Rectal smooth muscle tissue (tissue), 1 donor: ENCODE results near the gene KRTAP10-11.
"Not testable (repeated sequence)": the region's sequence is repeated elsewhere in the genome, so short reads cannot be mapped to it uniquely, and the experiment has no call there.

Experiments used
- H3K27ac ChIP-seq: one replicate; pipeline ENCODE4 v1.7.0; 2013; ENCODE audit warnings: low read depth, low read length, inconsistent platforms
- H3K27me3 ChIP-seq: one replicate; pipeline ENCODE4 v1.7.0; 2013; ENCODE audit warnings: low read length; ENCODE audit not compliant: control insufficient read depth, insufficient read depth
- H3K36me3 ChIP-seq: one replicate; pipeline ENCODE4 v1.7.0; 2013; ENCODE audit warnings: low read length; ENCODE audit not compliant: control insufficient read depth, insufficient read depth
- H3K4me1 ChIP-seq: one replicate; pipeline ENCODE4 v1.7.0; 2013; ENCODE audit warnings: low read length; ENCODE audit not compliant: control insufficient read depth, insufficient read depth
- H3K4me3 ChIP-seq: one replicate; pipeline ENCODE4 v1.7.0; 2013; ENCODE audit warnings: low read length
- H3K9ac ChIP-seq: one replicate; pipeline ENCODE4 v1.7.0; 2013; ENCODE audit warnings: low read length

KRTAP10-11 gene

DNA sequence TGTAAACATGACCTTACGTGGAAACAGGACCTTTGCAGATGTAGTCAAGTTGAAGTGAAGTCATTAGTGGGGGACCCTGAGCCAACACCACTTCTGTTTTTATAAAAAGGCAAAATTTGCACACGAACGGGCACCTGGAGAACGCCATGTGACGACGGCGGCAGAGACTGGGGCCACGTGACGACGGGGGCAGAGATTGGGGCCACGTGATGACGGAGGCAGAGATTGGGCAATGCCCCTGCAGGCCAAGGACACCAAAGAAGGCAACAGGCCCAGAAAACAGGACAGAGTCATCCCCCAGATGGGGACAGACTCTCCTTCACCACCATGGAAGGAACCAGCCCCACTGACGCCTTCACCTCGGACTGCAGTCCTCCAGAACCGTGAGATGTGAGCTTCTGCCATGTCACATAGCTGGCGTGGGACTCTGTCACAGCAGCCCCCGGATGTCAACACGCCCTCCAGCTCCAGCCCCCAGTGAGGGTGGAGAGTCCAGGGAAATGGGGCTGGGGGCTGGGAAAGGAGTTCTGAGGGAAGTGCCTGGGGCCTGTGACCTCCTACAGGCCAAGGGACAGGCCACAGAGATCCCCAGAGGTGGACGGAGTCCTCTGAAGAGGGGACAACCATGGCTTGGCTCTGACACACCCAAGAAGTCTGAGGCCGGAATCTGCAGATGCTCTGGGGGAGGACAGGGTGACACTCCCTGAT, 4.2 kb downstream of the KRTAP10-11 start:
- Histone ChIP-seq H3K27ac (no peak overlapping the region), H3K4me3 (no peak overlapping the region), H3K4me1 (no peaks in the 10 kb centered on the region), H3K27me3 (no peaks in the 10 kb centered on the region), H3K36me3 (no peaks in the 10 kb centered on the region), H3K9ac (no peak overlapping the region)

DNA sequence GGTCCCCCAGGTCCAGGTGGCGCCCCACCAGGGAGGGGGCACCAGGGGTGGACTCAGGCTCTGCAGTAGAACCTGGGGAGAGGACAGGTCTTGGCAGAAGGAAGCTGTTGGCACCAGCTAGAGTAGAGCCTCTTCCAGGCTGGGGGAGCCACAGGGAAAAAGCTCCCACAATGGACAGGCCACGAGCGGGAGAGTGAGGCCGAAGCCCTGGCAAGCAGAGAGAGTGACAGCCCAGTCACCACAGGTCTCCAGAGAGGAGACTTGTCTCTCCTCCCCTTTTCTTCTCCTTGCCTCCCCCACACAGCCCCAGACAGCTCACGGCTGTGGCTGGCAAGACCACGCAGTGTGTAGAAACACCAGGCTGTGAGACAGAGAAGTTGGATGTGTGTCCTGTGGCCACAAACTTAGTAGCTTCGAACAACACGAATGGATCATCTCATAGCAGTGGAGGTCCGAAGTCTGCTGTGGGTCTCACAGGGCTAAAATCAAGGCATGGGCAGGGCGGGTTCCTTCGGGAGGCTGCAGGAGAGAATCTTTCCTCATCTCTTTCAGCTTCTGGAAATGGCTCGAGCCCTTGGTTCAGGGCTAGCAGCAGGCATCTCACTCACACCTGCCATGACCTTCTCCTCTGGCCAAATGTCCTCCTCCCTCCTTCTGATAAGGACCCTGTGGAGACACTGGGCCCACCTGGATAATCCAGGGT, 4.9 kb downstream of the KRTAP10-11 start:
- Histone ChIP-seq H3K4me3 (no peak overlapping the region), H3K4me1 (no peaks in the 10 kb centered on the region), H3K27ac (no peak overlapping the region), H3K9ac (no peak overlapping the region), H3K36me3 (no peaks in the 10 kb centered on the region), H3K27me3 (no peaks in the 10 kb centered on the region)

DNA sequence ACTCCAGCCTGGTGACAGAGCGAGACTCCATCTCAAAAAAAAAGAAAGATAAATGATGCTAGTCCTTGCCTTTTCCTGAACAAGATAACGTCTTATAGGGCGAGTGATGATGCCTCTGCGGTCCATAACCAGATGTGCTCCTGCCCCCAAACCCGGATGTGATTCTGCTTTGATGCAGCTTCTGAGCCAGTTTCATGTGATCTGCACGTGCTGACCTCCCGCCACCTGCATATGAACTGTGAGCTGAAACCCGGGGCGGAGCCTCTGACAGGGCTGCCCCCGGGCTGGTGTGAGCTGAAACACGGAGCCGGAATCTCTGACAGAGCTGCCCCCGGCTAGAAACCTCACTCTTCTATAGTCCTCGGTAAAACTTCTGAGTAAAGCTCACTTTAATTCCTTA, 6.9 kb downstream of the KRTAP10-11 start:
- no peak overlapping the region for H3K27ac ChIP-seq
- H3K27me3 ChIP-seq = peaks cover 4% of the 10 kb centered on the region
- H3K4me3 ChIP-seq = no peak overlapping the region
- H3K9ac ChIP-seq = no peak overlapping the region
- H3K36me3 ChIP-seq = no peaks in the 10 kb centered on the region
- no peaks in the 10 kb centered on the region for H3K4me1 ChIP-seq

DNA sequence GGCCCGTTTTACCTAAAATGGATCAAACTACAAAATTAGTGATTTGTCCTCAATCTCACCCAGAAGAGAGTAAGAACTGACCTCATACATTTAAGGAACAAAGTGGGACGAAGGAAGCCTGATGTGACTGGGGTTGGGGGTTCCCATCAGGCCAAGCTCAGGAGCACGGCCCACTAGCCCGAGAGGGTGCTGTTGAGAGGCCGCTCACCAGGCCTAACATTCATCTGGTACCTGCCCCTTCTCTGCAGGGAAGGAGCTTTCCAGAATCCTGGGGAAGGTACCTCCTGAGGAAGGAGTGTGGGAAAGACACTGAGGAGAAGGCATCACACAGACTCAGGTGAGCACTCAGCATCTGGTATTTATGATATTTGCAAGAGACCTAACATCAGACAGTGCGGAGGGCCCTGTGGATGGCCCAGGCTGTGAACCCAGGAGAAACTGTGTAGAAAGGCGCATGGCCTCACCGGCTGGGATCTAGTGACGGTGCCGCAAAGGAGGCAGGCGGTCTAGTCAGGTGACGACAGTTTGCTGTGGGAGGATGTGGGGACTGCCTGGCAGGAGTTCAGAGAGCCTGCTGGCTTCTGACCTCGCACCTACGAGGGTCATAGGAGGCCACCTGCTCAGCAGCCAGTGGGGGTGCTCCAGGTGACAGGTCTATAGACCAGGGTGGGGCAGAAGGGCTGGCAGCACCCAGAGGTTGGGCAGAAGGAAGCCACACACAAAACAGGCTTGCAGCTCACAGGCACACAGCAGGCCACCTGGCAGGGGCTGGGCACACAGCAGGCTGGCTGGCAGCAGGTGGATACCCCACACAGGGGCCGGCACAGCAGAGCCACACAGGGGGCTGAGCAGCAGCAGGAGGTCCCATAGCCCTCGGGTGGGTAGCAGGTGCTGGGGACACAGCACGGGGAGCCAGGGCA, 7.7 kb downstream of the KRTAP10-11 start:
- no peak overlapping the region for H3K4me3 ChIP-seq
- no peaks in the 10 kb centered on the region for H3K36me3 ChIP-seq
- H3K9ac ChIP-seq = no peak overlapping the region
- H3K4me1 ChIP-seq = no peaks in the 10 kb centered on the region
- peaks cover 4% of the 10 kb centered on the region for H3K27me3 ChIP-seq
- H3K27ac ChIP-seq = no peak overlapping the region

DNA sequence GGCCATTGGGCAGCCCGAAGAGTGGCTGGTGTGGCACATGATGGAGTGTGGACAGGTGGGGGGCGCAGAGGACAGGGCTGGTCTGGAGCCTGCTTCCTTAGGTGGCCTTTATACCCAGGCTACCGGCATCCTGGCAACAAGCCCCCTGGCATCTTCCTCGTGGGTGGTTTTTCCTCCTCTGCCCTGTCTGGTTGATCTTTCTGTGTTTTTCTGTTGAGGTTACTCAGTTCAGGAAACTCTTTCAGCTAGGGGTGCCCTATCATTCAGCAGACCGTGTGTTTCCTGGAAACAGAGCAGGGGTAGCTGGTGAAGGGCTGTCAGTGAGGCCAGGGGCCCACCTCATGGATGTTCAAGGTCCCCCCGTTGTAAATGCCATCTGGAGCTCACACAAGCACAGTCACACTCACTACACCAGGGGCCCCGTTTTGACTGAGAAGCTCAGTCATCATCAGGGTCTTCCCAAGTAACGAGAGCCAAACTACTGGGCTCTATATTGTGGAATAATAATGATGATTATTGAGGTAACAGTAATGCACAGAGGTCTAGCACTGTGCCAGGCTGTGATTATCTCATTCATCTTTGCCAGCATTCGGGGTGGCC, 8.5 kb downstream of the KRTAP10-11 start, which contains the start of gene KRTAP12-4:
Gene KRTAP12-4 (minus strand): TSS at position 84 of the 600 bp plus-strand sequence. CDS start 45 bp downstream, at position 39.
- Histone ChIP-seq H3K9ac (no peak within 1 kb of the TSS), H3K27ac (no peak within 1 kb of the TSS), H3K36me3 (no peaks in the 10 kb centered on the region), H3K4me1 (no peaks in the 10 kb centered on the region), H3K4me3 (no peak within 1 kb of the TSS), H3K27me3 (peaks cover 4% of the 10 kb centered on the region)

DNA sequence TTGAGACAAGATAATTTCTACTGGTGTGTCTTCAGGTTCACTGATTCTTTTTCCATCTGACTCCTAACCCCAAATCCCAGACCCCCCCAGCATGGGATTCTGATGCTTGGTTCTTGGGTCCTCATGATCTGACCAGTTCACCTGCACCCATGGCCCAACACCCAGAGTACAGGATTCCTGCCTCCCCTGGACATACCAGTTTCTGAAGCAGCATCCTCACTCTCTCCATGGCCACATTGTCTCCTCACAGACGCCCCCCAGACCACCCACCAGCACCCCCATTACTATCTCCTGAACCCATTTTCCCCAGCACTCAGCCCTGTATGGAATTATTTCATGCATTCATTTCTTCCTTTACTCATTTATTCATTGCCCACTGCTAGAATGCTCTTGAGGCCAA, 10.7 kb downstream of the KRTAP10-11 start:
- H3K4me3 ChIP-seq = no peak overlapping the region
- no peaks in the 10 kb centered on the region for H3K4me1 ChIP-seq
- no peaks in the 10 kb centered on the region for H3K36me3 ChIP-seq
- no peak overlapping the region for H3K27ac ChIP-seq
- H3K9ac ChIP-seq = no peak overlapping the region
- H3K27me3 ChIP-seq = peaks cover 4% of the 10 kb centered on the region

DNA sequence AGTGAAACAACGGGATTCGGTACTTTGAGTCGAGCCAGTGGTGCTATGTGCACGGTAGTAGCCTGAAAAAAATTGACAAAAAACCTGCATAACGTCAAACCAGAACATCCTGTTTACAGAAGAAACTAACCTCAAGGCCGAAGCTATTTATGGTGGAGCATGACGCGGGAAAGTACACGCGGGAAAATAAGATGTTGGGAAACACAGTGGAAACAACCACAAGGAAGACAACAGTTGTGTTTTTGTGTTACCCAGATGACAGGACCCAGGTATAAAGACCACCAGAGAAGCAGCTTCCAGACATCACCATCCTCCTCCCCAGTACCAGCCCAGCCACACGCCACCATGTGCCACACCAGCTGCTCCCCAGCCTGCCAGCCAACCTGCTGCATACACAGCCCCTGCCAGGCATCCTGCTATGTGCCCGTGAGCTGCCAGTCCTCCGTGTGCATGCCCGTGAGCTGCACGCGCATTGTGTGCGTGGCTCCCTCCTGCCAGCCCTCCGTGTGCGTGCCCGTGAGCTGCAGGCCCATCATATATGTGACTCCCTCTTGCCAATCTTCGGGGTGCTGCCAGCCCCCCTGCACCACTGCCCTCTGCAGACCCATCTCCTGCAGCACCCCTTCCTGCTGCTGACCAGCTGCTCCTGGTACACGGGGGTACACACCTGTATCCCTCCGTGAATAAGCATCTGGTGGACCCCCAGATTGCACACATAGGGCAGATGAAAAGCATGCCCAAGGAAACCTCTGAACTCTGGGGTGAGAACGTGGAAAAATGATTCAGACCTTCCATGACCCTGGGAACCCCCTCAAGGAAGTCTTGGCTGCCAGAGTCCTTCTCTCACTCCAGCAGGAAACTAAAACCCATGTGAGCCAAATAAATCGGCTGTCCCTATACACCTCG, 11.7 kb downstream of the KRTAP10-11 start, which contains the start of gene KRTAP12-3:
Gene KRTAP12-3 (plus strand): TSS at position 298 of the 906 bp plus-strand sequence. CDS start 48 bp downstream, at position 346.
- H3K4me1 ChIP-seq = no peaks in the 10 kb centered on the region
- H3K27ac ChIP-seq = no peak within 1 kb of the TSS
- no peaks in the 10 kb centered on the region for H3K36me3 ChIP-seq
- H3K27me3 ChIP-seq = peaks cover 4% of the 10 kb centered on the region
- no peak within 1 kb of the TSS for H3K4me3 ChIP-seq
- H3K9ac ChIP-seq = no peak within 1 kb of the TSS

DNA sequence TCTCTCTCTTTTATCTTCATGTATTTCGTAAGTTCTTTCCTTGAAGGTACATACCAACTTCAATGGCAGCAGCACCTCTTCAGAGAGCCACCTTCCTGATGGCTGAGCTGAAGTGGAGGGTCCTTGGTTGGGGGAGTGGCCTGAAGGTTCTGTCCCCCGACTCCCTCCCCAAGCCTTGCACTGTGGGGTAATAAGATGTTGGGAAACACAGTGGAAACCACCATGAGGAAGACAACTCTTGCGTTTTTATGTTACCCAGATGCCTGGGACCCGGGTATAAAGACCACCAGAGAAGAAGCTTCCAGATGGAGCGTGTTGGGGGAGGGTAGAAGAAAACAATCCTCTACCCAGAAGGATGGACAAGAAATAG, 12.3 kb downstream of the KRTAP10-11 start:
- H3K27ac ChIP-seq = no peak overlapping the region
- H3K36me3 ChIP-seq = no peaks in the 10 kb centered on the region
- H3K27me3 ChIP-seq = peaks cover 4% of the 10 kb centered on the region

DNA sequence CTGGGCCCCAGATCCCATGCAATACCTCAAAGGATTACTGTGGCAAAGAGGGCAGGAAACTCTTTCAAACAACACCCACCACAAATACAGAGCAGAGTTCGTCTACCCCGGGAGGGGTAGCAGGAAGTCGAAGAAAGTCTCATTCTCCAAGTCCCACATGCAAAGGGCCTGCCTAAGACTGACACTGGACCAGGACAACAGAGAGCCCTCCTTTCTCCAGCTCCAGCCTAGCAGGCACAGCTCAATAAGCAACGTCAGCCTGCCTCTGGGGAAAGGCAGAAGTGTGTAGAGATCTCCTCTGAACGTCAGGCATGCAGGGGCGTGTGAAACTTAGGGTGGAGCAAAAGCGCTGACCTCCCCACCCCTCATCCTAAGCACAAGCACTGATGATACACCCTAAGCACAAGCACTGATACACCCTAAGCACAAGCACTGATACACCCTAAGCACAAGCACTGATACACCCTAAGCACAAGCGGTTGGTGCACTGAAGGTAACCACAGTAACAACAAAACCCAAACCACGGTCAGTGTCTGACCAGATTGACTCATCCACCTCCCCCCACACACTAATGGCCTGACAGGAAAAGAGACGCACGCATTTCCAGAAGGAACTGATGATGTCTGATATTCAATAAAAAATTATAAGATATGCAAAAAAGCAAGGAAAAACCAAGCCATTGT, 12.8 kb downstream of the KRTAP10-11 start:
- Histone ChIP-seq H3K27ac (no peak overlapping the region), H3K27me3 (peaks cover 4% of the 10 kb centered on the region), H3K4me1 (no peaks in the 10 kb centered on the region), H3K9ac (no peak overlapping the region), H3K36me3 (no peaks in the 10 kb centered on the region), H3K4me3 (no peak overlapping the region)

More for the DNA sequence above, 12.3 kb downstream of the KRTAP10-11 start:
- no peak overlapping the region for H3K4me3 ChIP-seq
- H3K4me1 ChIP-seq = no peaks in the 10 kb centered on the region
- H3K9ac ChIP-seq = no peak overlapping the region

DNA sequence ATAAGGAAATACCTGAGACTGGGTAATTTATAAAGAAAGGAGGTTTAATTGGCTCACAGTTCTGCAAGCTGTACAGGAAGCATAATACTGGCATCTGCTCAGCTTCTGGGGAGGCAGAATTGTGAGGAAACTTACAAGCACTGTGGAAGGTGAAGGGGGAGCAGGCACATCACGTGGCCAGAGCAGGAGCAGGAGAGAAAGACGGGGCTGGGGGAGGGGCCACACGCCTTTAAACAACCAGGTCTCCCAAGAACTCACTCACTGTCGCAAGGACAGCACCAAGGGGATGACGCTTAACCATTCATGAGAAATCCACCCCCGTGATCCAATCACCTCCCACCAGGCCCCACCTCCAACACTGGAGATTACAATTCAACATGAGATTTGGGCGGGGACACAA, 15.4 kb downstream of the KRTAP10-11 start:
- H3K4me3 ChIP-seq, H3K4me1 ChIP-seq, H3K9ac ChIP-seq, H3K27ac ChIP-seq, H3K27me3 ChIP-seq, H3K36me3 ChIP-seq: not testable (repeated sequence)

DNA sequence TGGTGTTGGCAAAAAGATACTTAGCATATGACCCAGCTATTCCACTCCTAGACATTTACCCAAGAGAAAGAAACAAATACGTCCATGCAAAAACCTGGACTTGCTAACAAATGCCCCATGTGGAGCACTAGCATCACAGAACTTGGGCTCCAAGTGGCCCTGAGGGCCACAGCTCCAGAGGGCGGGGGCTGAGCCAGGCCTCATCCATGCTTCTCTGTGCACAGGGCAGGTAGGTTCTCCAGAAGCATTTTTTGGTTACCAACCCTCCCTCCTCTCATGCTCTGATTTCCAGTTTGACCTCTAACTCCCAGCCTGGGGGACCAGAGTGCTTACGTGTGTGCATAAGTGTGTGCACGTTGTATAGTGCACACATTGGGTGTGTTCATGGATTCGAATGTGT, 18.5 kb downstream of the KRTAP10-11 start:
- Histone ChIP-seq H3K4me3 (no peak overlapping the region), H3K36me3 (no peaks in the 10 kb centered on the region), H3K27ac (no peak overlapping the region), H3K4me1 (no peaks in the 10 kb centered on the region), H3K9ac (no peak overlapping the region), H3K27me3 (no peaks in the 10 kb centered on the region)
